ENCODE data around the gene UBE2L3. TPM values are rescaled to one million over a fixed set of nuclear protein-coding genes. Genes with fewer than 3 reads are reported as not detected.

UBE2L3 gene
- polyA plus RNA-seq, 1 donor (not counting 4 experiments of a cell fraction or from before 2014, with no cell fraction given), result 80.8 TPM

DNA sequence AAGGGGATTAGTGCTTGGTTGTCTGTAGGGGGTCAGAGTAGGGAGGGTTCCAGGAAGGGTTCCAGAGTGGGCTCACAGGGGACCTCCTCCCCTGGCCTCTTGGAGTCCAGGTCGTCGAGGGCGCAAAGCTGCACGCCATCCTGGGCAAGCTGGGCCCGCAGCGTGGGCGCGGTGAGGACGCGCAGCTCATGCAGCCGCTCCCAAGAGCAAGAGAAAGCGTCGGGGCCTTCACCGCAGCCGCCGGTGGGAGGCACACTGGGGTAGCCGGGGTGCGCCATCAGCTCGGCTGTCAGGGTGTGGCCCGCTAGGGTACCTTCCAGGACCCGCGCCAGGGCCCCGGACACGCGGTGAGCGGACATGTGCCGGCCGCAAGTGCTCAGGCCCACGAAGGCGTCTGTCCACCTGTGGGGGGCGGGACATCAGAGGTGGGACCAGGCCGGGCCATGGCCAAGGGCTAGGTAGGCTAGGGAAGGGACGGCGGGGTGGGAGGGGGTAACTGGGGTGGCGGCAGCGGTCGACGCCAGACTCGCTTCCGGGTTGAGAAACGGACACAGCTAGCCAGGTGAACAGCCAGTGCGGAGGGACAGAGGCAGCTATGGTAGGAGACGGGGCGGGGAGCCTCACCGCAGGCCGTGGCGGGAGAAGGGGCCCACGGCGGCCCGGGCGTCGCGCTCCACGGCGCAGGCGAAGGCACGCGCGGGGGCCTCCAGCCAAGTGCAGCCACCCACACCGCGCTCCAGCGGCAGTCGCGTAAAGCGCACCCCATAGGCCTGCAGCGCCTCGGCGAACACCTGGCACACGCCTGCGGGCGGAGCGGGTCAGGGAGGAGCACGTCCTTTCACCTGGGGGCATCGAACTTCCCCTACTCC lies 61.1 kb downstream of the UBE2L3 start:
- H3K27me3 ChIP-seq (ENCODE audit: control insufficient read depth, extremely low read depth, insufficient read depth, low read length), result no peaks in the 10 kb centered on the region
- peak overlapping the region; percentile 84 for H2AFZ ChIP-seq (ENCODE audit: control insufficient read depth, low read length)
- peaks cover 41% of the 10 kb centered on the region for H3K79me2 ChIP-seq (ENCODE audit: control insufficient read depth, insufficient read depth, low read length)
- H3K4me3 ChIP-seq (ENCODE audit: control insufficient read depth in 2 of 3, extremely low read depth in 1 of 3, insufficient read depth in 2 of 3, low read depth in 1 of 3, low read length in 3 of 3), result peak overlapping the region; percentile 92 to 96 (median 93)
- H3K4me2 ChIP-seq (ENCODE audit: control insufficient read depth, extremely low read depth, insufficient read depth, low read depth, low read length), result peak overlapping the region; percentile 83
- TF ChIP-seq EZH2 (IDR thresholded peaks at IDR 0.05; ENCODE audit: low read length), result no peak
- TF ChIP-seq, protein P1, sequence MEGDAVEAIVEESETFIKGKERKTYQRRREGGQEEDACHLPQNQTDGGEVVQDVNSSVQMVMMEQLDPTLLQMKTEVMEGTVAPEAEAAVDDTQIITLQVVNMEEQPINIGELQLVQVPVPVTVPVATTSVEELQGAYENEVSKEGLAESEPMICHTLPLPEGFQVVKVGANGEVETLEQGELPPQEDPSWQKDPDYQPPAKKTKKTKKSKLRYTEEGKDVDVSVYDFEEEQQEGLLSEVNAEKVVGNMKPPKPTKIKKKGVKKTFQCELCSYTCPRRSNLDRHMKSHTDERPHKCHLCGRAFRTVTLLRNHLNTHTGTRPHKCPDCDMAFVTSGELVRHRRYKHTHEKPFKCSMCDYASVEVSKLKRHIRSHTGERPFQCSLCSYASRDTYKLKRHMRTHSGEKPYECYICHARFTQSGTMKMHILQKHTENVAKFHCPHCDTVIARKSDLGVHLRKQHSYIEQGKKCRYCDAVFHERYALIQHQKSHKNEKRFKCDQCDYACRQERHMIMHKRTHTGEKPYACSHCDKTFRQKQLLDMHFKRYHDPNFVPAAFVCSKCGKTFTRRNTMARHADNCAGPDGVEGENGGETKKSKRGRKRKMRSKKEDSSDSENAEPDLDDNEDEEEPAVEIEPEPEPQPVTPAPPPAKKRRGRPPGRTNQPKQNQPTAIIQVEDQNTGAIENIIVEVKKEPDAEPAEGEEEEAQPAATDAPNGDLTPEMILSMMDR (optimal IDR thresholded peaks at IDR 0.05 in 1 of 3, IDR thresholded peaks at IDR 0.05 in 1 of 3, conservative IDR thresholded peaks at IDR 0.05 in 1 of 3; ENCODE audit: extremely low read depth in 1 of 3, insufficient read depth in 2 of 3, low read length in 3 of 3), result no peak
- peak overlapping the region; percentile 97 for H3K9ac ChIP-seq (ENCODE audit: control insufficient read depth, extremely low read depth, insufficient read depth, low read length)
- H4K20me1 ChIP-seq (ENCODE audit: control insufficient read depth, extremely low read depth, insufficient read depth, low read length), result peaks cover 6% of the 10 kb centered on the region
- DNase-seq (ENCODE audit: low read depth, low spot score) (no peak), FAIRE-seq (no peak)
- H3K36me3 ChIP-seq (ENCODE audit: control insufficient read depth in 2 of 2, extremely low read depth in 1 of 2, insufficient read depth in 2 of 2, low read length in 2 of 2), result peaks cover 6 to 13% of the 10 kb centered on the region in 2 experiments
- dilution Hi-C loops (cut with MboI; ENCODE audit: extremely low pct_ligation_motif_present, low sequenced_read_pairs), result no loop called here
- peak overlapping the region; percentile 86 for H3K27ac ChIP-seq (ENCODE audit: control insufficient read depth, insufficient read depth, low read length)
- peaks cover 2% of the 10 kb centered on the region for H3K9me1 ChIP-seq (ENCODE audit: control insufficient read depth, extremely low read depth, insufficient read depth, low read length)
- H3K4me1 ChIP-seq (ENCODE audit: control insufficient read depth, extremely low read depth, insufficient read depth, low read length), result peaks cover 13% of the 10 kb centered on the region
- H3K9me3 ChIP-seq (ENCODE audit: control insufficient read depth, low read depth, low read length), result no peaks in the 10 kb centered on the region

DNA sequence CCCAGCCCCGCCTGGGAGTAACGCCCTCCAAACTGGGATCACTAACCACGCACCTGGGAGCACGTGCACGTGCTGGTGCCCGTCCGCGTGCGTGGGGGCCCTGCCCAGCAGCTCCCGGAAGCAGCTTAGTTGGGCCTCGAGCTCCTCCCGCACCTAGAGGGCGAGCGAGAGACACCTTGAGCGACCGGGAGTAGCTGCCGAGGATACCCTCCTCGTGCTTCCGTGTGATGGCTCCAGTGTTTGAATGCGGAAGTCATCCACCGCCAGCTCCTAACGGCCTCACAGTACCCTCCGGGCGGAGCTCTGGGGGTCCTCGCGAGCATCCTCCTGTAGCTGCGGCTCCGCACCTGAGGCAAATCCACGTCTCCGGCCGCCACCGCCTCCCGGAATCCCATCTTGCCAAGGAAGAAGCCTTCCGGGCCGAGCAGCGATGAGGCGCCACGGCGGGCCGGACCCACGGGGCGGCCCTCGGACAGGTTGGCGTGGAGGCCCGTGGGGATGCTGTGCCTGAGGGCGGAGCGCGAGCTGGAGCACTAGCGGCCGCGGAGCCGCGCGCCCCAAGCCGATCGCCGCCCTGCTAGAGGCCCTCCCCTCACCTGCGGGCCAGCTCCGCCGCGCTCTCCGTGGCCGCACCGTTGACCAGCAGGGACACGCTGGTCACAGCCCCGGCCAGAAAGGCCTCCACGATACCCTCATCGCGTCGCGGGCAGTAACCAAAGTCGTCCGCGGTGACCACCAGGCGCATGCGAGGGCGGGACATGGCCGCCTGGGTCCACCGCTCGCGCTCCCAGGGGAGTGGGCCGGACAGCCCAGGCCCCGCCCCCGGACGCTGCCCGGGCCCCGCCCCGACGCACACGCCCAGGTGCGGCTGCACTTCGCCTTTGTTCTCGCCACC lies 62.0 kb downstream of the UBE2L3 start, which contains the start of gene YDJC:
Gene YDJC, minus strand, starts transcription at position 768 of the 895 bp plus-strand sequence. Its CDS starts 8 bp downstream, at position 760.
- peaks cover 6 to 13% of the 10 kb centered on the region in 2 experiments for H3K36me3 ChIP-seq (ENCODE audit: control insufficient read depth in 2 of 2, extremely low read depth in 1 of 2, insufficient read depth in 2 of 2, low read length in 2 of 2)
- peak; percentile 76 for DNase-seq (ENCODE audit: low read depth, low spot score)
- dilution Hi-C loops (cut with MboI; ENCODE audit: extremely low pct_ligation_motif_present, low sequenced_read_pairs), result no loop called here
- TF ChIP-seq, protein P1 (optimal IDR thresholded peaks at IDR 0.05 in 1 of 3, IDR thresholded peaks at IDR 0.05 in 1 of 3, conservative IDR thresholded peaks at IDR 0.05 in 1 of 3; ENCODE audit: extremely low read depth in 1 of 3, insufficient read depth in 2 of 3, low read length in 3 of 3), result peak; percentile 72 to 94 (median 87)
- no peak for TF ChIP-seq EZH2 (IDR thresholded peaks at IDR 0.05; ENCODE audit: low read length)
- peak within 1 kb of the TSS; percentile 97 for H3K9ac ChIP-seq (ENCODE audit: control insufficient read depth, extremely low read depth, insufficient read depth, low read length)
- H3K27ac ChIP-seq (ENCODE audit: control insufficient read depth, insufficient read depth, low read length), result peak within 1 kb of the TSS; percentile 86
- peaks cover 41% of the 10 kb centered on the region for H3K79me2 ChIP-seq (ENCODE audit: control insufficient read depth, insufficient read depth, low read length)
- no peaks in the 10 kb centered on the region for H3K9me1 ChIP-seq (ENCODE audit: control insufficient read depth, extremely low read depth, insufficient read depth, low read length)
- no peaks in the 10 kb centered on the region for H3K27me3 ChIP-seq (ENCODE audit: control insufficient read depth, extremely low read depth, insufficient read depth, low read length)
- H3K4me3 ChIP-seq (ENCODE audit: control insufficient read depth in 2 of 3, extremely low read depth in 1 of 3, insufficient read depth in 2 of 3, low read depth in 1 of 3, low read length in 3 of 3), result peak within 1 kb of the TSS; percentile 92 to 96 (median 93)
- H4K20me1 ChIP-seq (ENCODE audit: control insufficient read depth, extremely low read depth, insufficient read depth, low read length), result peaks cover 3% of the 10 kb centered on the region
- peaks cover 12% of the 10 kb centered on the region for H3K4me1 ChIP-seq (ENCODE audit: control insufficient read depth, extremely low read depth, insufficient read depth, low read length)
- H2AFZ ChIP-seq (ENCODE audit: control insufficient read depth, low read length), result peak within 1 kb of the TSS; percentile 84
- FAIRE-seq, result peak; percentile 62
- no peaks in the 10 kb centered on the region for H3K9me3 ChIP-seq (ENCODE audit: control insufficient read depth, low read depth, low read length)
- H3K4me2 ChIP-seq (ENCODE audit: control insufficient read depth, extremely low read depth, insufficient read depth, low read depth, low read length), result peak within 1 kb of the TSS; percentile 83
